Measurements from ENCODE around the gene HOXA10. TPM values are rescaled to one million over a fixed set of nuclear protein-coding genes. Genes with fewer than 3 reads are reported as not detected.

The HOXA10 gene
- total RNA-seq, 1 experiment from 2014 or later = not detected

DNA sequence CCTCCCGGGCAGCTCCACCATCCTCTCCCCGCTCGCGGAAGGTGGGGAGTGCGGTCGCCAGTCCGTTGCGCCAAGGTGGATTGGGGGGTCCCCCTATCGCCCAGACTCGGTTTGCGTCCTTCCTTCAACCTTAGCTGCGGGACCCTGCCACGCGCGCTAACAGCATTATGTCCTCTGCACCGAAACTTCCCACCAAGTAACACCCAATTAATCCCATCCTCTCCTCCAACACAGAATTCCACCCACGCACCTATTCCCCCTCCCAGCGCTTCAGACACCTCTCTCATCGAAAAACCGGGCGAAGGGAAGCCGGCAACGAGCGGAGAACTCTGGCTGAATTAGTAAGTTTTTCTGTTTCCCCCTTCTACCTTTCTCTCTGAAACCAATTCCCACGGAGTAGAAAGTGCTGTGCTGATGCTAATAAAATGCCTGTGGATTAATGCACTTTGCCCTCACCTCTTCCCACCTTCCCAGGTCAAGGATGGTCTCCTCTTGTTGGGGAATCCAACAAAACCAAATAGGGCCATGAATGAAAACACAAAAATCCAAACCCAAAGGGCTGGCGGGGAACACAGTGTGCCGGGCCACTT, 22.7 kb downstream of the HOXA10 start:
- Histone ChIP-seq H3K4me3 (no peak overlapping the region), H3F3A (ENCODE audit: insufficient read depth, low read depth) (0 out of 2 replicates have a peak, but pooled peaks cover 4% of the 10 kb centered on the region), H3K4me2 (no peak overlapping the region; the same call in 1 of the 2 replicates), H2AFZ (no peak overlapping the region), H3K9me3 (ENCODE audit: insufficient read depth, low read depth) (no peaks in the 10 kb centered on the region), H3K9me2 (ENCODE audit: insufficient read depth) (no peaks in the 10 kb centered on the region), H3K4me1 (replicated peaks; ENCODE audit: insufficient read depth) (0 out of 2 replicates have a peak, but pooled peaks cover 11% of the 10 kb centered on the region), H3K36me3 (ENCODE audit: low read depth) (no peaks in the 10 kb centered on the region), H3K27me3 (ENCODE audit: insufficient read depth, low read depth) (no peaks in the 10 kb centered on the region), H4K20me1 (ENCODE audit: insufficient read depth) (no peaks in the 10 kb centered on the region), H3K27ac (no peak overlapping the region), H3K79me2 (ENCODE audit: low read depth) (no peaks in the 10 kb centered on the region)
- intact Hi-C loops (cut with micrococcal nuclease; ENCODE audit: unreplicated experiment) = no loop called here
- TF ChIP-seq EZH2 (IDR thresholded peaks at IDR 0.05; ENCODE audit: low read depth) = no peak
- TF ChIP-seq, protein P1, sequence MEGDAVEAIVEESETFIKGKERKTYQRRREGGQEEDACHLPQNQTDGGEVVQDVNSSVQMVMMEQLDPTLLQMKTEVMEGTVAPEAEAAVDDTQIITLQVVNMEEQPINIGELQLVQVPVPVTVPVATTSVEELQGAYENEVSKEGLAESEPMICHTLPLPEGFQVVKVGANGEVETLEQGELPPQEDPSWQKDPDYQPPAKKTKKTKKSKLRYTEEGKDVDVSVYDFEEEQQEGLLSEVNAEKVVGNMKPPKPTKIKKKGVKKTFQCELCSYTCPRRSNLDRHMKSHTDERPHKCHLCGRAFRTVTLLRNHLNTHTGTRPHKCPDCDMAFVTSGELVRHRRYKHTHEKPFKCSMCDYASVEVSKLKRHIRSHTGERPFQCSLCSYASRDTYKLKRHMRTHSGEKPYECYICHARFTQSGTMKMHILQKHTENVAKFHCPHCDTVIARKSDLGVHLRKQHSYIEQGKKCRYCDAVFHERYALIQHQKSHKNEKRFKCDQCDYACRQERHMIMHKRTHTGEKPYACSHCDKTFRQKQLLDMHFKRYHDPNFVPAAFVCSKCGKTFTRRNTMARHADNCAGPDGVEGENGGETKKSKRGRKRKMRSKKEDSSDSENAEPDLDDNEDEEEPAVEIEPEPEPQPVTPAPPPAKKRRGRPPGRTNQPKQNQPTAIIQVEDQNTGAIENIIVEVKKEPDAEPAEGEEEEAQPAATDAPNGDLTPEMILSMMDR (conservative IDR thresholded peaks at IDR 0.05) = no peak
- no peak for DNase-seq
- ChIA-PET POLR2A (ENCODE audit: unreplicated experiment) (no interaction called here), CTCF (no interaction called here)
- no TSS peak for BruUV-seq (replicated peaks)

DNA sequence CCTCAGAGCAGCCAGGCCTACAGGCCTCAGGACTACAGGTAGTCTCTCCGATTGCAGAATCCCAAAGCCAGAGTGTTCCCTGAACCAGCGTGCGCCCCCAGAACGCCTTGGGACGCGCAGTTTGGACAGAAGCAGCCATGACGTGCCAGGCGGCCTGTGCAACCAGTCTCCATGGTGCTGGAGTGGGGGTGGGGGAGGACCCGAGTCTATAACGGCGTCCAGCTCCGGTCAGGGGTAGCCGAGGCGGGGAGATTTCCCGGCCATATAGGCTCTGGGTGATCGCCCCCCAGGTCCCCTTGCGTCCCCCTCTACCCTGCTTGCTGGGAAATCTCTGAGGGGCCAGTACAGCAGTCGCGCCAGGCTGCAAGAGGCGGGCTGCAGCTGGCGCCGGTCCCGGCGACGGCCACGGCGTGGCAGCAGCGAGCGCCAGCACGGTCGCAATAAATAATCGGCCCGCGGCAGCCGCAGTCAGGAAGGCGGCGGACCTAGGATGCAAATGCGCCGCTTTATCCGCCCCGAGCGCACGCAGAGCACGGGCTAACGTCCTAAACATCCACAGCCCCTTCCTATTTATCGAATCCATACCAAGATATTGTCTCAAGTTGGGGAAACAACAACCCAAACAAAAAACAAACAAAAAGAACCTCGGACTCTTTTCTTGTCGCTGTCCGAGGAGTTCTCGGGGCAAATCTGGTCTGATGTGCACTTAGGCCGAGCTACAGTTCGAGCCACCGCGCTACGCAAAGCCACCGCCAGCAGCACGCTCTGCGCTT, 23.4 kb downstream of the HOXA10 start:
- BruUV-seq (replicated peaks) = no TSS peak
- CTCF ChIA-PET = interaction anchor here (0.5 to 0.7 kb wide), 2 partner anchors 476 to 984 kb away, joined by 3 to 5 read pairs; no protein-coding TSS in a partner anchor
- intact Hi-C loops (cut with micrococcal nuclease; ENCODE audit: unreplicated experiment) = no loop called here
- H4K20me1 ChIP-seq (ENCODE audit: insufficient read depth) = no peaks in the 10 kb centered on the region
- H3K27ac ChIP-seq = no peak overlapping the region
- H3K4me1 ChIP-seq (replicated peaks; ENCODE audit: insufficient read depth) = 0 out of 2 replicates have a peak, but pooled peaks cover 11% of the 10 kb centered on the region
- peak overlapping the region; percentile 45 for H3K4me3 ChIP-seq
- no peaks in the 10 kb centered on the region for H3K36me3 ChIP-seq (ENCODE audit: low read depth)
- DNase-seq = peak in 1 of 2 experiments; percentile 32
- H3K9me2 ChIP-seq (ENCODE audit: insufficient read depth) = no peaks in the 10 kb centered on the region
- no peaks in the 10 kb centered on the region for H3K79me2 ChIP-seq (ENCODE audit: low read depth)
- no peaks in the 10 kb centered on the region for H3K27me3 ChIP-seq (ENCODE audit: insufficient read depth, low read depth)
- POLR2A ChIA-PET (ENCODE audit: unreplicated experiment) = no interaction called here
- peak overlapping the region; percentile 70 for H3K4me2 ChIP-seq
- H3K9me3 ChIP-seq (ENCODE audit: insufficient read depth, low read depth) = no peaks in the 10 kb centered on the region
- TF ChIP-seq, protein P1 (conservative IDR thresholded peaks at IDR 0.05) = no peak; the same call in none of the 2 replicates
- no peak for TF ChIP-seq EZH2 (IDR thresholded peaks at IDR 0.05; ENCODE audit: low read depth)
- H2AFZ ChIP-seq = peak overlapping the region; percentile 56
- H3F3A ChIP-seq (ENCODE audit: insufficient read depth, low read depth) = 0 out of 2 replicates have a peak, but pooled peaks cover 4% of the 10 kb centered on the region

DNA sequence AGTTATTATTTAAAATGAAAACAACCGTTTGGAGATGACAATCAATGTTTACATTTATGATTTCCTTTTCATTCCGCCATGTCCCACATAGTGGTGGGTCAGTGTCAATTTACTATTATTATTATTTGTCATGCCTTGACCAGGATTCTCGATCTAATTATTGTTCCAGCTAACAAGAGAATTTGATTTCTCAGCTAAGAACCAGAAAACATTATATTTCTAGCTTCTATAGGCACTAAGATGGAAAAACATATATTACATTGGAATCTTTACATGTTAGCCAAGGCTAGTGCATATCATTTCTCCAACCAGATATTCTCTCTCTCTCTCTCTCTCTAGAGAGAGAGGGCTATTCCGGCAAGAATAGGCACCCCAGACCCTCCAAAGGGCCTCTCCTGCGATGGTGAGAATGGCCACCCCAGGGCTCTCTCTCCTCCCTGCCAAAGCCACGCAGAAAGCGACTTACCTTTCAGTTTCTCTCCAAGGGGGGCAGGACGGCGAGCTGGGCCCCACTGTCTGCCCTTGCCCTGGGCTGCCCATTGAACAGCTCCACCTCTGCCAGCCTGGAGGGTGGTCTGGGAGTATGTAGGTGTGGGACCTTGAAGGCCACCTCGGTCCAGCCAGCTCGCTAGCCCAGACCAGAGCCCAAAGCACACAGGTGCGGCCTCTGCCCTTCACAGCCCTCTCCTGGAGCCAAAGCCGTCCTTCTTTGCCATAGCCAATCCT, 24.1 kb downstream of the HOXA10 start:
- peak overlapping the region; percentile 45 for H3K4me3 ChIP-seq
- H3F3A ChIP-seq (ENCODE audit: insufficient read depth, low read depth) = 0 out of 2 replicates have a peak, but pooled peaks cover 4% of the 10 kb centered on the region
- 0 out of 2 replicates have a peak, but pooled peaks cover 11% of the 10 kb centered on the region for H3K4me1 ChIP-seq (replicated peaks; ENCODE audit: insufficient read depth)
- ChIA-PET POLR2A (ENCODE audit: unreplicated experiment) (no interaction called here), CTCF (interaction anchor here (0.5 to 0.7 kb wide), 2 partner anchors 475 to 983 kb away, joined by 3 to 5 read pairs; no protein-coding TSS in a partner anchor)
- H3K27ac ChIP-seq = no peak overlapping the region
- H3K27me3 ChIP-seq (ENCODE audit: insufficient read depth, low read depth) = no peaks in the 10 kb centered on the region
- H2AFZ ChIP-seq = peak overlapping the region; percentile 56
- intact Hi-C loops (cut with micrococcal nuclease; ENCODE audit: unreplicated experiment) = no loop called here
- H4K20me1 ChIP-seq (ENCODE audit: insufficient read depth) = no peaks in the 10 kb centered on the region
- no peaks in the 10 kb centered on the region for H3K36me3 ChIP-seq (ENCODE audit: low read depth)
- no peak for TF ChIP-seq EZH2 (IDR thresholded peaks at IDR 0.05; ENCODE audit: low read depth)
- TF ChIP-seq, protein P1 (conservative IDR thresholded peaks at IDR 0.05) = no peak
- H3K4me2 ChIP-seq = peak overlapping the region; percentile 70
- DNase-seq = no peak
- H3K9me3 ChIP-seq (ENCODE audit: insufficient read depth, low read depth) = no peaks in the 10 kb centered on the region
- no peaks in the 10 kb centered on the region for H3K9me2 ChIP-seq (ENCODE audit: insufficient read depth)
- H3K79me2 ChIP-seq (ENCODE audit: low read depth) = no peaks in the 10 kb centered on the region
- no TSS peak for BruUV-seq (replicated peaks)
